ENCODE data around the gene LINC00237.

The LINC00237 gene

GRCh38 chr20:21096321-21097043, 9.7 kb downstream of the LINC00237 start:
- DNase-seq = no peak

- DNase-seq = no peak
Observed at GRCh38 chr20:21092806-21093205, 13.4 kb downstream of the LINC00237 start.

- no peak for DNase-seq
Observed at GRCh38 chr20:21090721-21091120, 15.4 kb downstream of the LINC00237 start.

- DNase-seq = no peak
Observed at GRCh38 chr20:21090111-21090618, 16.0 kb downstream of the LINC00237 start.

- DNase-seq = no peak
Observed at GRCh38 chr20:21089391-21089790, 16.8 kb downstream of the LINC00237 start.

- DNase-seq = no peak
Observed at GRCh38 chr20:21087862-21088540, 18.2 kb downstream of the LINC00237 start.

- no peak for DNase-seq
Observed at GRCh38 chr20:21083825-21084325, 22.3 kb downstream of the LINC00237 start.

- DNase-seq = no peak
Observed at GRCh38 chr20:21082584-21082983, 23.6 kb downstream of the LINC00237 start.

- DNase-seq = no peak
Observed at GRCh38 chr20:21077809-21078345, 28.3 kb downstream of the LINC00237 start.

- DNase-seq = no peak
Observed at GRCh38 chr20:21076073-21076472, 30.1 kb downstream of the LINC00237 start.

- DNase-seq = no peak
Observed at GRCh38 chr20:21075471-21075870, 30.7 kb downstream of the LINC00237 start.

- no peak for DNase-seq
Observed at GRCh38 chr20:21074605-21075336, 31.4 kb downstream of the LINC00237 start.

GRCh38 chr20:21067255-21067654, 38.9 kb downstream of the LINC00237 start:
- no peak for DNase-seq

- DNase-seq = no peak
Observed at GRCh38 chr20:21064924-21065323, 41.2 kb downstream of the LINC00237 start.

GRCh38 chr20:21063276-21063675, 42.9 kb downstream of the LINC00237 start:
- DNase-seq = no peak

GRCh38 chr20:21053002-21053762, 53.0 kb downstream of the LINC00237 start:
- DNase-seq = no peak

- no peak for DNase-seq
Observed at GRCh38 chr20:21052686-21053001, 53.5 kb downstream of the LINC00237 start.

- no peak for DNase-seq
Observed at GRCh38 chr20:21052241-21052640, 53.9 kb downstream of the LINC00237 start.

- DNase-seq = no peak
Observed at GRCh38 chr20:21050710-21051109, 55.4 kb downstream of the LINC00237 start.

GRCh38 chr20:21049305-21049828, 56.8 kb downstream of the LINC00237 start:
- no peak for DNase-seq

GRCh38 chr20:21048841-21049273, 57.3 kb downstream of the LINC00237 start:
- DNase-seq = peak; percentile 16

GRCh38 chr20:21047981-21048380, 58.2 kb downstream of the LINC00237 start:
- no peak for DNase-seq
